ENCODE results near the gene DALRD3.

DNA sequence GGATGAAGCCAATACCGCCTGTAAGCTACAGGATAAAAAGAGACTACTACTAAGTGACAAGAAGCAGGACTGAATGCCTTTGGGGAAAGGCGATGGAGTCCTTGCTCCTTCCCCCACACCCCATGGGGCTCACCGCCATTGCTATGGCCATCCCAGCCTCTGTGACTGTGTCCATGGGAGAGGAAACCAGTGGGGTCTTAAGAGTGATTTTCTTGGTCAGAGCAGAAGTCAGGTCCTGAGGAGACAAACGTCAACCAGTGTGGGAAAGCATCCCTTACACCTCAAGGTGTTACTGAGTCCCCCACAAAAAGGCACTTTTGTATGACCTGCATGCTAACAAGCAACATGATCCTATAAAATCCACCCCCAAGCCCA lies 9.9 kb upstream of the DALRD3 start:
- TF ChIP-seq CTCF (IDR thresholded peaks at IDR 0.05) (no peak), POLR2A (IDR thresholded peaks at IDR 0.05) (no peak)

Data from right lobe of liver (tissue), 4 donors.